H9 (cell line): ENCODE results near the gene WDR72. TPM values are rescaled to one million over a fixed set of nuclear protein-coding genes. Genes with fewer than 3 reads are reported as not detected.

Source experiments
- DNase-seq: peaks from one replicate; pipeline ENCODE4 v3.0.0-alpha.2; 2017
- H2AFZ ChIP-seq: one replicate; pipeline ENCODE4 v1.6.1; 2013; ENCODE audit warnings: mild to moderate bottlenecking, low read length, control low read depth, moderate library complexity
- H2AK5ac ChIP-seq: 2 replicates; pipeline ENCODE4 v1.6.1; 2013; ENCODE audit warnings: low read length, control low read depth, mixed read lengths; ENCODE audit not compliant: insufficient read length
- H2BK120ac ChIP-seq: one replicate; pipeline ENCODE4 v1.6.1; 2013; ENCODE audit warnings: low read depth, mild to moderate bottlenecking, low read length, control low read depth, inconsistent platforms; ENCODE audit not compliant: poor library complexity, severe bottlenecking
- H2BK12ac ChIP-seq: 2 replicates; pipeline ENCODE4 v1.6.1; 2013; ENCODE audit warnings: low read length, control low read depth, mixed read lengths, low read depth; ENCODE audit not compliant: insufficient read length
- H2BK15ac ChIP-seq: 2 replicates; pipeline ENCODE4 v1.6.1; 2013; ENCODE audit warnings: low read depth, low read length, control low read depth
- H2BK20ac ChIP-seq: one replicate; pipeline ENCODE4 v1.6.1; 2013; ENCODE audit warnings: low read depth, mild to moderate bottlenecking, low read length, control low read depth, inconsistent platforms; ENCODE audit not compliant: poor library complexity, severe bottlenecking
- H2BK5ac ChIP-seq: 2 replicates; pipeline ENCODE4 v1.6.1; 2013; ENCODE audit warnings: low read length, control low read depth, mixed read lengths; ENCODE audit not compliant: insufficient read length
- H3K14ac ChIP-seq: 2 replicates; pipeline ENCODE4 v1.6.1; 2013; ENCODE audit warnings: low read length, control low read depth; ENCODE audit not compliant: insufficient read depth
- H3K18ac ChIP-seq: 2 replicates; pipeline ENCODE4 v1.6.1; 2013; ENCODE audit warnings: low read depth, mild to moderate bottlenecking, mixed read lengths, low read length, control low read depth; ENCODE audit not compliant: insufficient read length
- H3K23ac ChIP-seq: 2 replicates; pipeline ENCODE4 v1.6.1; 2013; ENCODE audit warnings: low read length, control low read depth, mixed read lengths, low read depth; ENCODE audit not compliant: insufficient read length
- H3K23me2 ChIP-seq: 2 replicates; pipeline ENCODE4 v1.6.1; 2013; ENCODE audit warnings: low read depth, mild to moderate bottlenecking, mixed read lengths, low read length, control low read depth; ENCODE audit not compliant: insufficient read length, poor library complexity, severe bottlenecking
- H3K27ac ChIP-seq: 2 replicates; pipeline ENCODE4 v1.5.1; 2013; ENCODE audit warnings: low read length, control low read depth, mixed read lengths, low read depth; ENCODE audit not compliant: insufficient read length
- H3K27me3 ChIP-seq: 2 replicates; pipeline ENCODE4 v1.6.1; 2013; ENCODE audit warnings: low read length, control low read depth, inconsistent platforms; ENCODE audit not compliant: insufficient read depth
- H3K4ac ChIP-seq: 2 replicates; pipeline ENCODE4 v1.6.1; 2013; ENCODE audit warnings: low read depth, mild to moderate bottlenecking, control low read depth, inconsistent platforms, low read length, moderate library complexity
- H3K4me1 ChIP-seq: 2 replicates; pipeline ENCODE4 v1.6.1; 2013; ENCODE audit warnings: low read length, control low read depth, inconsistent platforms; ENCODE audit not compliant: insufficient read depth
- H3K4me2 ChIP-seq: 2 replicates; pipeline ENCODE4 v1.6.1; 2013; ENCODE audit warnings: low read length, control low read depth, mixed read lengths; ENCODE audit not compliant: insufficient read length, insufficient read depth
- H3K56ac ChIP-seq: 2 replicates; pipeline ENCODE4 v1.6.1; 2013; ENCODE audit warnings: low read depth, mild to moderate bottlenecking, mixed read lengths, low read length, control low read depth; ENCODE audit not compliant: insufficient read length
- H3K79me1 ChIP-seq: 2 replicates; pipeline ENCODE4 v1.6.1; 2013; ENCODE audit warnings: low read depth, mild to moderate bottlenecking, moderate library complexity, low read length, control low read depth, inconsistent platforms; ENCODE audit not compliant: insufficient read depth, poor library complexity, severe bottlenecking
- H3K79me2 ChIP-seq: 2 replicates; pipeline ENCODE4 v1.6.1; 2013; ENCODE audit warnings: low read length, control low read depth, inconsistent platforms; ENCODE audit not compliant: insufficient read depth
- H3K9ac ChIP-seq: 2 replicates; pipeline ENCODE4 v1.6.1; 2013; ENCODE audit warnings: low read length, control low read depth, mixed read lengths; ENCODE audit not compliant: insufficient read length; ENCODE audit errors: extremely low read depth
- H3K9me3 ChIP-seq: one replicate; pipeline ENCODE4 v1.6.1; 2013; ENCODE audit warnings: low read depth, low read length, inconsistent platforms; ENCODE audit not compliant: control insufficient read depth
- H3T11ph ChIP-seq: one replicate; pipeline ENCODE4 v1.6.1; 2013; ENCODE audit warnings: mild to moderate bottlenecking, low read length, control low read depth, inconsistent platforms
- H4K20me1 ChIP-seq: one replicate; pipeline ENCODE4 v1.6.1; 2013; ENCODE audit not compliant: control insufficient read depth, insufficient read length, insufficient read depth
- H4K5ac ChIP-seq: 2 replicates; pipeline ENCODE4 v1.6.1; 2013; ENCODE audit warnings: low read depth, mild to moderate bottlenecking, mixed read lengths, low read length, control low read depth; ENCODE audit not compliant: insufficient read length
- H4K8ac ChIP-seq: replicated peaks from 2 replicates; pipeline ENCODE4 v1.6.1; 2013; ENCODE audit warnings: low read length, control low read depth, mixed read lengths, low read depth; ENCODE audit not compliant: insufficient read length
- H4K91ac ChIP-seq: 2 replicates; pipeline ENCODE4 v1.6.1; 2013; ENCODE audit warnings: low read depth, mild to moderate bottlenecking, moderate library complexity, mixed read lengths, low read length, control low read depth; ENCODE audit not compliant: insufficient read length
- H3K27ac Mint-ChIP-seq, 3 experiments: 2 replicates in 2 of 3; 3 replicates in 1 of 3; pipeline ENCODE4 v1.8.0; 2020 to 2021; ENCODE audit warnings: mixed read lengths in 3 of 3, mild to moderate bottlenecking in 1 of 3, moderate library complexity in 1 of 3
- H3K27me3 Mint-ChIP-seq: 2 replicates; pipeline ENCODE4 v1.8.0; 2021; ENCODE audit warnings: low read depth, mild to moderate bottlenecking, moderate library complexity, mixed read lengths
- H3K36me3 Mint-ChIP-seq, 3 experiments: 2 replicates in 2 of 3; 3 replicates in 1 of 3; pipeline ENCODE4 v1.8.0; 2020 to 2021; ENCODE audit warnings: low read depth in 3 of 3, mixed read lengths in 3 of 3; ENCODE audit not compliant: insufficient read depth in 1 of 3
- H3K4me1 Mint-ChIP-seq, 2 experiments: 2 replicates each; pipeline ENCODE4 v1.8.0; 2020; ENCODE audit warnings: mixed read lengths in 2 of 2
- H3K4me3 Mint-ChIP-seq, 2 experiments: 2 replicates in 1 of 2; 3 replicates in 1 of 2; pipeline ENCODE4 v1.8.0; 2020 to 2021; ENCODE audit warnings: mild to moderate bottlenecking in 2 of 2, mixed read lengths in 2 of 2, moderate library complexity in 1 of 2
- H3K9me3 Mint-ChIP-seq, 2 experiments: 2 replicates in 1 of 2; 3 replicates in 1 of 2; pipeline ENCODE4 v1.8.0; 2020; ENCODE audit warnings: mild to moderate bottlenecking in 2 of 2, mixed read lengths in 2 of 2, moderate library complexity in 1 of 2
- CTCF ChIP-seq: fragments of 200-600 bp; sonication (generic); conservative IDR thresholded peaks from 3 replicates; pipeline ENCODE4 v1.8.0; 2021; ENCODE audit warnings: antibody characterized with exemption, mild to moderate bottlenecking
- whole genome bisulfite sequencing: extraction: QIAGEN DNeasy Blood & Tissue Kit; methylation state at CpG from one replicate; pipeline ENCODE4 v1.1.7; 2013; ENCODE audit warnings: missing lambda C conversion rate, low lambda C conversion rate, mixed read lengths; ENCODE audit not compliant: insufficient read length; ENCODE audit errors: extremely low coverage; 5-methylcytosine and 5-hydroxymethylcytosine counted together
- total RNA-seq: library from RNA; stranded (reverse); gene quantifications from 2 replicates; pipeline ENCODE4 v1.2.1, GENCODE V29; 2021

The WDR72 gene
- total RNA-seq, 1 experiment from 2014 or later = 2.9 TPM

DNA sequence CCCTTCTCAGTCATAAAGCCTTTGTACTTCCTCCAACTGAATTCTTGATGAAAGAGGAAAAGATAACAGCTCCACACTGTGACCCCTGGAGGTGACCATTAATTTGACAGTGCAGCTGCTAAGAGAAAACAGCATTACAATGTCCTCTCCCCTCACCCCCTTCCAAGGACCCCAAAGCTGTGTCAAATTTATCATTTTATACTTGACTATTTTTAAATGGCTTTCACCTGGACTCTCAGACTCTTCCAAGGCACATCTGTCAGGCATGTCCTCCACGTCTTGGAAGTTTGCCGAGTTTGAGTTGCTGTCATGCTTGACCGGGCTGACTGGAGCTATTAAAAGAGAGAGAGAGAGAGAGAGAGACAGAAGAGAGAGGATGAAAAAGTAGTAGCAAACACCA, 236.5 kb downstream of the WDR72 start:
- Histone ChIP-seq H3K14ac (no peak overlapping the region), H3K79me1 (no peaks in the 10 kb centered on the region), H3K4me1 (no peaks in the 10 kb centered on the region), H4K5ac (no peak overlapping the region), H2AK5ac (no peak overlapping the region), H3K4me2 (no peak overlapping the region), H4K8ac (no peak overlapping the region), H3T11ph (no peak overlapping the region), H2BK12ac (no peak overlapping the region), H3K27me3 (no peaks in the 10 kb centered on the region), H2AFZ (no peak overlapping the region), H3K56ac (no peak overlapping the region), H2BK15ac (no peak overlapping the region), H3K27ac (no peak overlapping the region), H3K18ac (no peak overlapping the region), H3K23me2 (no peaks in the 10 kb centered on the region), H4K20me1 (no peaks in the 10 kb centered on the region), H2BK20ac (no peak overlapping the region), H4K91ac (no peak overlapping the region), H3K79me2 (no peaks in the 10 kb centered on the region), H3K9me3 (no peaks in the 10 kb centered on the region), H2BK120ac (no peak overlapping the region), H3K4ac (no peak overlapping the region), H2BK5ac (no peak overlapping the region), H3K9ac (no peak overlapping the region), H3K23ac (no peak overlapping the region)
- Mint-ChIP-seq H3K4me3 (no peak overlapping the region), H3K9me3 (no peaks in the 10 kb centered on the region), H3K27me3 (no peaks in the 10 kb centered on the region), H3K27ac (no peak overlapping the region), H3K36me3 (no peaks in the 10 kb centered on the region), H3K4me1 (no peaks in the 10 kb centered on the region)
- WGBS = no CpG with 5 or more reads among the region's 3 CpGs
- no peak for DNase-seq
- TF ChIP-seq CTCF = no peak; the same call in 2 of the 3 replicates
